ENCODE measurements around the gene BCL2L1. TPM values are rescaled to one million over a fixed set of nuclear protein-coding genes. Genes with fewer than 3 reads are reported as not detected.
"Not testable (repeated sequence)": the region's sequence is repeated elsewhere in the genome, so short reads cannot be mapped to it uniquely, and the experiment has no call there.

BCL2L1 gene
- total and polyA plus RNA-seq, 2 experiments from 2014 or later = 56.3 to 83.8 TPM

DNA sequence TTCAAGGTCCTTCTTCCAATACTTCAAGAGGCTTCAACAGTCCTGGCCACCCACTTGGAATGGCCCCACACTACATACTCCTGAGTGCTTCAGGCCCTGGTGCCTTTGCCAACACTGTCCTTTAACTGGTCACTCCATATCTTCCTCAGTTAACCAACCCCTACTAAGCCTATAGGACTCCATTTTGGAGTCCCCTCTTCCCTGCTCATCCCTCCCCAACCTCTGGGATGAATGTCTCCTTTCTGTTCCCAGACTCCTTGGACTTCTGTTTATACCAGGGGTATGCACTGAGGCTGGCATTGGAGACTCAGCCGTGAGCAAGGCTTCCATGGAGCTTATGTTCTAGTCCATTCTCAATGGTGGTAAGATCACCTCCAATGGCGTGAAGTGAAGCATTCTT is 51.3 kb downstream of the BCL2L1 start:
- no peak for DNase-seq
- Histone ChIP-seq H3K36me3 (ENCODE audit: low read depth) (no peaks in the 10 kb centered on the region), H3K79me2 (ENCODE audit: insufficient read depth) (peaks cover 96% of the 10 kb centered on the region), H4K20me1 (ENCODE audit: insufficient read depth) (no peaks in the 10 kb centered on the region), H3F3A (ENCODE audit: insufficient read depth) (0 out of 2 replicates have a peak, but pooled peaks cover 4% of the 10 kb centered on the region), H3K4me2 (ENCODE audit: unreplicated experiment) (no peak overlapping the region), H3K9me3 (ENCODE audit: low read depth) (no peaks in the 10 kb centered on the region), H3K27me3 (replicated peaks; ENCODE audit: insufficient read depth) (no peaks in the 10 kb centered on the region), H3K9me2 (ENCODE audit: insufficient read depth) (no peaks in the 10 kb centered on the region), H3K27ac (no peak overlapping the region), H3K4me1 (ENCODE audit: insufficient read depth) (peaks cover 19% of the 10 kb centered on the region), H3K9ac (no peak overlapping the region), H3K4me3 (no peak overlapping the region), H2AFZ (no peak overlapping the region)
- no peak for TF ChIP-seq EZH2phosphoT487 (IDR thresholded peaks at IDR 0.05; ENCODE audit: insufficient read depth, low read depth)
- TF ChIP-seq EZH2 (IDR thresholded peaks at IDR 0.05; ENCODE audit: insufficient read depth, poor library complexity, severe bottlenecking) = no peak
- WGBS, 2 experiments (ENCODE audit: low coverage in 1 of 2, low lambda C conversion rate in 2 of 2, missing lambda C conversion rate in 2 of 2) = 64 to 90% methylated on average over 2 of the region's 2 CpGs
- in situ Hi-C loops (cut with MboI) = no loop called here

DNA sequence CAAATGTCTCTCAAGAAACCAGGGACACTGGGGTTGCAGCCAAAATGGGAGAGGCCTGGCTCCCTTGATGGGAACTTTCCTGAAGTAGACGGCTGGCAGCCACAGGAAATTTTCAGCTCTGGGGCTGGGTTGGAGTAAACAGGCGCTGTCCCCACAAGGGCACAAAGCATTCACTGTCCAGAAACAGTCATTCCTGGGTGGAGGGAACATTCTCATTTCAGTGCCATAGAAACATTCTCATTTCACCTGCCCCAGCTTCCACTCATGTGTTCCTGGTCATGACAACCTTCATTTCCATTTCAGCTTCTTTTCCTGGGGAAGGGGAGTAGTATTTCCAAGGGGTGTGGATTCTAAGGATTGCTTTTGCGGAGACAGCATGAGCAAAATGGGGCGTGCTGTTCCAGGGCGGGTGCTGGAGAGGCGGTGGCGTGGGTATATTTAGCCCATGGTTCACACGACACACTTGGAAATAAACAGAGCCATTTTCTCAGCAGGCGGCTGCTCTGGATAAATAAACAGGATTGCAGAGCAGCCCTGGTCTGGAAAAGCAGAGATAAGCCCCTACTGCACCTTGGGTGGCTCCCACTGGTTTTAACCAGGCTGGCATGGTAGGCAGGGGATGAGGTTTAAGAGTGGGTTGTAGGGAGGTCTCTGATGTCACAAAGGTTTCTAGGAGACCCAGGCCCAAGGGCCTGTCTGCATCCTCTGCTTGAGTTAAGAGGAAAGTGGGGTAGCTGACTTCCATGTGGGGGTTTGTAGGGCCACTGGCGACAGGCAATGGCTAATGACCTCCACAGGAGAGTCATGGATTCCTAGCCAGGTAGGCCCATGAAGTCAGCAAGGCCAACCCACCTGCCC is 52.1 kb downstream of the BCL2L1 start:
- H3K27ac ChIP-seq = no peak overlapping the region
- peaks cover 96% of the 10 kb centered on the region for H3K79me2 ChIP-seq (ENCODE audit: insufficient read depth)
- H3K9ac ChIP-seq = no peak overlapping the region; the same call in 1 of the 2 replicates
- no peak for TF ChIP-seq EZH2 (IDR thresholded peaks at IDR 0.05; ENCODE audit: insufficient read depth, poor library complexity, severe bottlenecking)
- TF ChIP-seq EZH2phosphoT487 (IDR thresholded peaks at IDR 0.05; ENCODE audit: insufficient read depth, low read depth) = no peak
- in situ Hi-C loops (cut with MboI) = no loop called here
- no peaks in the 10 kb centered on the region for H3K9me2 ChIP-seq (ENCODE audit: insufficient read depth)
- no peak overlapping the region for H3K4me2 ChIP-seq (ENCODE audit: unreplicated experiment)
- no peaks in the 10 kb centered on the region for H3K9me3 ChIP-seq (ENCODE audit: low read depth)
- no peak overlapping the region for H2AFZ ChIP-seq
- WGBS, 2 experiments (ENCODE audit: low coverage in 1 of 2, low lambda C conversion rate in 2 of 2, missing lambda C conversion rate in 2 of 2) = 60 to 62% methylated on average over 10 of the region's 10 CpGs
- no peaks in the 10 kb centered on the region for H3K27me3 ChIP-seq (replicated peaks; ENCODE audit: insufficient read depth)
- H3K4me3 ChIP-seq = no peak overlapping the region
- H4K20me1 ChIP-seq (ENCODE audit: insufficient read depth) = no peaks in the 10 kb centered on the region
- 0 out of 2 replicates have a peak, but pooled peaks cover 4% of the 10 kb centered on the region for H3F3A ChIP-seq (ENCODE audit: insufficient read depth)
- H3K4me1 ChIP-seq (ENCODE audit: insufficient read depth) = peaks cover 13% of the 10 kb centered on the region
- no peaks in the 10 kb centered on the region; the same call in 1 of the 2 replicates for H3K36me3 ChIP-seq (ENCODE audit: low read depth)
- no peak for DNase-seq

DNA sequence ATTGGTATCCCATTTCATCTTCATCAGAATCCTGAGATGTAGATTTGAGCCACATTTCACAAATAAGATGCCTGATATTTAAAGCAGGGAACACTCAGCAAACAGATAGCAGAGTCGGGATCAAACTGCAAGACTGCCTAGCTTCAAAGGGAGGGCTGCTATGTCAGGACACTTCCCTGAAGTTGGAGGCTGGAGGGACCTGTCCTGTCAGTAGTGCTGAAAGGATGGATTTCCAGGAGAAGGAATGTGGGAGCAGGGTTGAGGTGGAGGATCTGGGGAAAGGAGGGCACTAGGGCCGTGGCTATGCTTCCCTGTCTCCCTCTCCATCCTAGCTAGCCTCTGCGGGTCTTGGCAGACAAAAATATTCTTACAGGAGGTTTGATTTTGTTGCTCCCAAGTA is 52.8 kb downstream of the BCL2L1 start:
- H3K4me2 ChIP-seq (ENCODE audit: unreplicated experiment) = no peak overlapping the region
- peaks cover 6% of the 10 kb centered on the region for H3K4me1 ChIP-seq (ENCODE audit: insufficient read depth)
- no peaks in the 10 kb centered on the region for H3K9me3 ChIP-seq (ENCODE audit: low read depth)
- in situ Hi-C loops (cut with MboI) = loop anchor here (10.0 kb wide), 1 partner anchor 55 kb away; the partner anchor contains the start of gene BCL2L1
- no peak overlapping the region for H3K9ac ChIP-seq
- peaks cover 89% of the 10 kb centered on the region for H3K79me2 ChIP-seq (ENCODE audit: insufficient read depth)
- WGBS, 2 experiments (ENCODE audit: low coverage in 1 of 2, low lambda C conversion rate in 2 of 2, missing lambda C conversion rate in 2 of 2) = 76 to 86% methylated on average over 3 of the region's 3 CpGs
- no peaks in the 10 kb centered on the region; the same call in 1 of the 2 replicates for H3K36me3 ChIP-seq (ENCODE audit: low read depth)
- no peak overlapping the region for H2AFZ ChIP-seq
- TF ChIP-seq EZH2phosphoT487 (IDR thresholded peaks at IDR 0.05; ENCODE audit: insufficient read depth, low read depth) = no peak
- TF ChIP-seq EZH2 (IDR thresholded peaks at IDR 0.05; ENCODE audit: insufficient read depth, poor library complexity, severe bottlenecking) = no peak
- no peaks in the 10 kb centered on the region for H4K20me1 ChIP-seq (ENCODE audit: insufficient read depth)
- H3K27me3 ChIP-seq (replicated peaks; ENCODE audit: insufficient read depth) = no peaks in the 10 kb centered on the region
- H3K4me3 ChIP-seq = no peak overlapping the region
- no peak for DNase-seq
- no peaks in the 10 kb centered on the region for H3F3A ChIP-seq (ENCODE audit: insufficient read depth)
- H3K27ac ChIP-seq = no peak overlapping the region
- H3K9me2 ChIP-seq (ENCODE audit: insufficient read depth) = no peaks in the 10 kb centered on the region

DNA sequence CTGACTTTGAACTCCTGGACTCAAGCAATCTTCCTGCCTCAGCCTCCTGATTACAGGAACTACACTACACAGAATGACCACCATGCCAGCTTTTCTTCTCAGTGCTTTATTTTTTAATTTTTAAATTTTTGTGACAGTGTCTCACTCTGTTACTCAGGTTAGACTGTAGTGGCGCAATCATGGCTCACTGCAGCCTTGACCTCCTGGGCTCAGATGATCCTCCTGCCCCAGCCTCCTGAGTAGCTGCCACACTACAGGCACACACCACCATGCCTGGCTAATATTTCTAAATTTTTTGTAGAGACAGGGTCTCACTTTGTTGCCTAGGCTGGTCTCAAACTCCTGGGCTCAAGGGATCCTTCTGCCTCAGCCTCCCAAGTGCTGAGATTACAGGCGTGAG is 53.7 kb downstream of the BCL2L1 start:
- H3K9ac ChIP-seq; H3F3A ChIP-seq (ENCODE audit: insufficient read depth); H3K4me3 ChIP-seq; H3K4me2 ChIP-seq (ENCODE audit: unreplicated experiment); H4K20me1 ChIP-seq (ENCODE audit: insufficient read depth); H3K27me3 ChIP-seq (replicated peaks; ENCODE audit: insufficient read depth); H3K27ac ChIP-seq; H3K9me3 ChIP-seq (ENCODE audit: low read depth); H3K4me1 ChIP-seq (ENCODE audit: insufficient read depth); H3K36me3 ChIP-seq (ENCODE audit: low read depth); H3K9me2 ChIP-seq (ENCODE audit: insufficient read depth); DNase-seq; H2AFZ ChIP-seq: not testable (repeated sequence)
- 97 to 100% methylated on average over 2 of the region's 2 CpGs for WGBS, 2 experiments (ENCODE audit: low coverage in 1 of 2, low lambda C conversion rate in 2 of 2, missing lambda C conversion rate in 2 of 2)
- peaks cover 80% of the 10 kb centered on the region for H3K79me2 ChIP-seq (ENCODE audit: insufficient read depth)
- in situ Hi-C loops (cut with MboI) = loop anchor here (10.0 kb wide), 1 partner anchor 56 kb away; the partner anchor contains the start of gene BCL2L1
